Colonic mucosa (tissue), 4 donors: ENCODE data around the gene ZNF691. TPM values are rescaled to one million over a fixed set of nuclear protein-coding genes. Genes with fewer than 3 reads are reported as not detected.

Source experiments
- DNase-seq: peaks from one replicate; pipeline ENCODE4 v3.0.0-alpha.2; 2020
- H3K27ac ChIP-seq: fragments of 200-600 bp; one replicate; pipeline ENCODE4 v1.8.0; 2021
- H3K27me3 ChIP-seq: fragments of 200-600 bp; one replicate; pipeline ENCODE4 v1.8.0; 2021
- H3K36me3 ChIP-seq: fragments of 200-600 bp; one replicate; pipeline ENCODE4 v1.8.0; 2021
- H3K4me1 ChIP-seq: fragments of 200-600 bp; one replicate; pipeline ENCODE4 v1.8.0; 2021; ENCODE audit warnings: mild to moderate bottlenecking
- H3K4me3 ChIP-seq: fragments of 200-600 bp; one replicate; pipeline ENCODE4 v1.8.0; 2021
- H3K9ac ChIP-seq, 2 donors: one replicate each; pipeline ENCODE4 v1.7.0; 2013; ENCODE audit warnings: control low read depth in 2 of 2, low read depth in 2 of 2, low read length in 2 of 2
- H3K9me3 ChIP-seq: fragments of 200-600 bp; one replicate; pipeline ENCODE4 v1.8.0; 2021
- CTCF ChIP-seq: fragments of 200-600 bp; IDR thresholded peaks from one replicate; pipeline ENCODE4 v1.8.0; 2022; ENCODE audit warnings: antibody characterized with exemption, mild to moderate bottlenecking
- intact Hi-C: fragments of 100-400 bp; cut with DNase I; formaldehyde crosslinking; loops from one replicate; pipeline ENCODE4 v1.14.1; 2022
- total RNA-seq, 2 donors: library from RNA; stranded (reverse); fragmentation: NEBNext Ultra II Directional in 1 of 2; extraction: Animal tissue kit (Norgen Biotek cat#: 25700) in 1 of 2; gene quantifications; one replicate each; pipeline ENCODE4 v1.2.1, GENCODE V29; 2021
- donor health status: healthy.
- donor health status: DM: no; HTN: no; CAD: no.
- donor health status: DM: no; HTN: no; CAD: no.

ZNF691 gene
- total RNA-seq, 2 donors from 2014 or later = 5.1 to 6.2 TPM

GRCh38 chr1:42824481-42825035 is 21.9 kb upstream of the ZNF691 start:
- H3K9me3 ChIP-seq = no peaks in the 10 kb centered on the region
- DNase-seq = no peak
- intact Hi-C loops = no loop called here
- no peaks in the 10 kb centered on the region for H3K4me1 ChIP-seq
- TF ChIP-seq CTCF = no peak
- H3K9ac ChIP-seq = no peak overlapping the region
- H3K27me3 ChIP-seq = no peaks in the 10 kb centered on the region
- H3K4me3 ChIP-seq = no peak overlapping the region
- H3K27ac ChIP-seq = no peak overlapping the region
- no peaks in the 10 kb centered on the region for H3K36me3 ChIP-seq

GRCh38 chr1:42825036-42825851 is 21.2 kb upstream of the ZNF691 start:
- H3K36me3 ChIP-seq = no peaks in the 10 kb centered on the region
- no peak for TF ChIP-seq CTCF
- no peaks in the 10 kb centered on the region for H3K9me3 ChIP-seq
- H3K27ac ChIP-seq = no peak overlapping the region
- no peaks in the 10 kb centered on the region for H3K27me3 ChIP-seq
- no peaks in the 10 kb centered on the region for H3K4me1 ChIP-seq
- no peak overlapping the region for H3K9ac ChIP-seq
- H3K4me3 ChIP-seq = no peak overlapping the region
- intact Hi-C loops = no loop called here
- DNase-seq = no peak

- DNase-seq = no peak
- H3K9ac ChIP-seq = no peak overlapping the region
- no peaks in the 10 kb centered on the region for H3K9me3 ChIP-seq
- no peak for TF ChIP-seq CTCF
- H3K4me3 ChIP-seq = no peak overlapping the region
- no peaks in the 10 kb centered on the region for H3K27me3 ChIP-seq
- H3K27ac ChIP-seq = no peak overlapping the region
- no peaks in the 10 kb centered on the region for H3K4me1 ChIP-seq
- H3K36me3 ChIP-seq = no peaks in the 10 kb centered on the region
- intact Hi-C loops = no loop called here
Observed at GRCh38 chr1:42830631-42831030, 15.8 kb upstream of the ZNF691 start.

GRCh38 chr1:42831273-42831672 is 15.1 kb upstream of the ZNF691 start:
- Histone ChIP-seq H3K9me3 (no peaks in the 10 kb centered on the region), H3K9ac (no peak overlapping the region), H3K27me3 (no peaks in the 10 kb centered on the region), H3K4me3 (no peak overlapping the region), H3K36me3 (no peaks in the 10 kb centered on the region), H3K4me1 (no peaks in the 10 kb centered on the region), H3K27ac (no peak overlapping the region)
- DNase-seq = no peak
- intact Hi-C loops = no loop called here
- no peak for TF ChIP-seq CTCF

- Histone ChIP-seq H3K36me3 (no peaks in the 10 kb centered on the region), H3K9me3 (no peaks in the 10 kb centered on the region), H3K27me3 (no peaks in the 10 kb centered on the region), H3K4me1 (no peaks in the 10 kb centered on the region), H3K4me3 (no peak overlapping the region), H3K27ac (no peak overlapping the region), H3K9ac (no peak overlapping the region)
- intact Hi-C loops = no loop called here
- TF ChIP-seq CTCF = no peak
- no peak for DNase-seq
Observed at GRCh38 chr1:42832641-42833240, 13.7 kb upstream of the ZNF691 start.
